Kidney epithelial cell (primary cell): Measurements from ENCODE around the gene ADSS2. TPM values are rescaled to one million over a fixed set of nuclear protein-coding genes. Genes with fewer than 3 reads are reported as not detected.
"Not testable (repeated sequence)": the region's sequence is repeated elsewhere in the genome, so short reads cannot be mapped to it uniquely, and the experiment has no call there.

Experiments
- DNase-seq: peaks from one replicate; pipeline ENCODE4 v3.0.0-alpha.2; 2010; ENCODE audit warnings: low read depth
- H3K27me3 ChIP-seq: 2 replicates; pipeline ENCODE4 v1.6.0; 2011; ENCODE audit warnings: low read length; ENCODE audit not compliant: control insufficient read depth, insufficient read depth
- H3K36me3 ChIP-seq: 2 replicates; pipeline ENCODE4 v1.5.1; 2011; ENCODE audit warnings: low read length; ENCODE audit not compliant: control insufficient read depth, insufficient read depth
- H3K4me3 ChIP-seq: 2 replicates; pipeline ENCODE4 v1.5.1; 2011; ENCODE audit warnings: low read depth, mild to moderate bottlenecking, control low read depth, low read length
- CTCF ChIP-seq: IDR thresholded peaks from 2 replicates; pipeline ENCODE4 v1.5.1; 2011; ENCODE audit warnings: mild to moderate bottlenecking, moderate library complexity, low read length, control low read depth, inconsistent platforms; ENCODE audit not compliant: insufficient read depth, poor library complexity, severe bottlenecking
- total RNA-seq: library from RNA; depleted of rRNA; stranded (reverse); fragments of >200 nt; gene quantifications from 2 replicates; pipeline ENCODE4 v1.2.3, GENCODE V29; 2015

ADSS2 gene
- total RNA-seq: 42.0 and 42.4 TPM in 2 replicates

GRCh38 chr1:244451539-244451950 is at the start of gene ADSS2:
TSS of gene ADSS2 (minus strand) at chr1:244451909. CDS start at chr1:244451817, 92 bp downstream.
- no peak for DNase-seq
- no peaks in the 10 kb centered on the region for H3K36me3 ChIP-seq
- peak within 1 kb of the TSS; percentile 79 for H3K4me3 ChIP-seq
- TF ChIP-seq CTCF: no peak
- H3K27me3 ChIP-seq: no peaks in the 10 kb centered on the region

- not testable (repeated sequence) for H3K4me3 ChIP-seq, DNase-seq, H3K36me3 ChIP-seq, H3K27me3 ChIP-seq
These were observed 48.8 kb upstream of the ADSS2 start for GRCh38 chr1:244500515-244500914.

- H3K4me3 ChIP-seq, H3K27me3 ChIP-seq, H3K36me3 ChIP-seq, DNase-seq: not testable (repeated sequence)
These were observed 47.8 kb upstream of the ADSS2 start for GRCh38 chr1:244499484-244499883.

- DNase-seq: no peak
These were observed 46.1 kb upstream of the ADSS2 start for GRCh38 chr1:244497805-244498204.

GRCh38 chr1:244496186-244496585 is 44.5 kb upstream of the ADSS2 start:
- Histone ChIP-seq H3K36me3 (no peaks in the 10 kb centered on the region), H3K4me3 (no peak overlapping the region), H3K27me3 (no peaks in the 10 kb centered on the region)
- no peak for DNase-seq
- TF ChIP-seq CTCF: no peak

More at GRCh38 chr1:244497805-244498204, 46.1 kb upstream of the ADSS2 start:
- no peaks in the 10 kb centered on the region for H3K27me3 ChIP-seq
- TF ChIP-seq CTCF: no peak
- no peaks in the 10 kb centered on the region for H3K36me3 ChIP-seq
- no peak overlapping the region for H3K4me3 ChIP-seq

- DNase-seq: no peak
- Histone ChIP-seq H3K27me3 (no peaks in the 10 kb centered on the region), H3K36me3 (no peaks in the 10 kb centered on the region), H3K4me3 (no peak overlapping the region)
- TF ChIP-seq CTCF: no peak
These were observed 42.9 kb upstream of the ADSS2 start for GRCh38 chr1:244494653-244495052.

- not testable (repeated sequence) for H3K27me3 ChIP-seq, DNase-seq, H3K4me3 ChIP-seq, H3K36me3 ChIP-seq
These were observed 33.3 kb upstream of the ADSS2 start for GRCh38 chr1:244484971-244485370.
